Fibroblast of pulmonary artery (primary cell): ENCODE results near the gene TMPRSS3.

Experiments used
- DNase-seq: peaks from one replicate; pipeline ENCODE4 v3.0.0-alpha.2; 2010; ENCODE audit warnings: low read depth
- H3K4me3 ChIP-seq: replicated peaks from 2 replicates; pipeline ENCODE4 v1.5.1; 2011; ENCODE audit warnings: low read depth, mild to moderate bottlenecking, control low read depth, low read length, moderate library complexity
- TF ChIP-seq, protein P1 (sequence below): IDR thresholded peaks from 2 replicates; pipeline ENCODE4 v1.5.1; 2011; ENCODE audit warnings: mild to moderate bottlenecking, control low read depth, low read length, inconsistent platforms; ENCODE audit errors: missing control alignments

TMPRSS3 gene

DNA sequence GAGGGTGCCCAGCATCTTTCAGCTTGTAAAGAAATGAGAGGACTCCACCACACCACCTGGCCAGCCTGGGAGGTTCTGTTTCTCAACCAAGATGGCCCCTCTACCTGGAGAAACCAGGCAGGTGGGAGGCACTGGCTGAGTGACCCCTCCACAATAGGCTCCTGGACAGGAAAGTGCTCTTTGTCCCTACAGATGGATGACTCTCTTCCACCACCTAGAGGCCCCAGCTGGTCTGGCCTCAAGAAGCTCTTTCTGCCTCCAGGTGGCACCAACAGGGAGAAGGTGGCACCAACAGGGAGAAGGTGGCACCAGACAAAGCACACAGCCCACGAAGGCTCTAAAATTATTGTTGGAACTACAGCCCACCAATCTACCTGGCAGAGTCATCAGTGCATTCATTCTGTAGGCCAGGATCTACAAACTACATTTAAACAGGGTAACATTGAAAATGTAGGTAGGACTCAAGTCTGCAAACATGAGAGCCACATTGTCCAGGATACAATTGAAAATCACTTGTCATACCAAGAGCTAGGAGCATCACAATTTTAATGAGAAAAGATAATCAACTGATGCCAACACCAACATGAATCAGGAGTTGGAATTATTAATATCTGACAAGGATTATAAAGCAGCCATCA lies 14.4 kb downstream of the TMPRSS3 start:
- no peak overlapping the region for H3K4me3 ChIP-seq
- DNase-seq, result peak; percentile 53
- TF ChIP-seq, protein P1, sequence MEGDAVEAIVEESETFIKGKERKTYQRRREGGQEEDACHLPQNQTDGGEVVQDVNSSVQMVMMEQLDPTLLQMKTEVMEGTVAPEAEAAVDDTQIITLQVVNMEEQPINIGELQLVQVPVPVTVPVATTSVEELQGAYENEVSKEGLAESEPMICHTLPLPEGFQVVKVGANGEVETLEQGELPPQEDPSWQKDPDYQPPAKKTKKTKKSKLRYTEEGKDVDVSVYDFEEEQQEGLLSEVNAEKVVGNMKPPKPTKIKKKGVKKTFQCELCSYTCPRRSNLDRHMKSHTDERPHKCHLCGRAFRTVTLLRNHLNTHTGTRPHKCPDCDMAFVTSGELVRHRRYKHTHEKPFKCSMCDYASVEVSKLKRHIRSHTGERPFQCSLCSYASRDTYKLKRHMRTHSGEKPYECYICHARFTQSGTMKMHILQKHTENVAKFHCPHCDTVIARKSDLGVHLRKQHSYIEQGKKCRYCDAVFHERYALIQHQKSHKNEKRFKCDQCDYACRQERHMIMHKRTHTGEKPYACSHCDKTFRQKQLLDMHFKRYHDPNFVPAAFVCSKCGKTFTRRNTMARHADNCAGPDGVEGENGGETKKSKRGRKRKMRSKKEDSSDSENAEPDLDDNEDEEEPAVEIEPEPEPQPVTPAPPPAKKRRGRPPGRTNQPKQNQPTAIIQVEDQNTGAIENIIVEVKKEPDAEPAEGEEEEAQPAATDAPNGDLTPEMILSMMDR, result peak; percentile 81

DNA sequence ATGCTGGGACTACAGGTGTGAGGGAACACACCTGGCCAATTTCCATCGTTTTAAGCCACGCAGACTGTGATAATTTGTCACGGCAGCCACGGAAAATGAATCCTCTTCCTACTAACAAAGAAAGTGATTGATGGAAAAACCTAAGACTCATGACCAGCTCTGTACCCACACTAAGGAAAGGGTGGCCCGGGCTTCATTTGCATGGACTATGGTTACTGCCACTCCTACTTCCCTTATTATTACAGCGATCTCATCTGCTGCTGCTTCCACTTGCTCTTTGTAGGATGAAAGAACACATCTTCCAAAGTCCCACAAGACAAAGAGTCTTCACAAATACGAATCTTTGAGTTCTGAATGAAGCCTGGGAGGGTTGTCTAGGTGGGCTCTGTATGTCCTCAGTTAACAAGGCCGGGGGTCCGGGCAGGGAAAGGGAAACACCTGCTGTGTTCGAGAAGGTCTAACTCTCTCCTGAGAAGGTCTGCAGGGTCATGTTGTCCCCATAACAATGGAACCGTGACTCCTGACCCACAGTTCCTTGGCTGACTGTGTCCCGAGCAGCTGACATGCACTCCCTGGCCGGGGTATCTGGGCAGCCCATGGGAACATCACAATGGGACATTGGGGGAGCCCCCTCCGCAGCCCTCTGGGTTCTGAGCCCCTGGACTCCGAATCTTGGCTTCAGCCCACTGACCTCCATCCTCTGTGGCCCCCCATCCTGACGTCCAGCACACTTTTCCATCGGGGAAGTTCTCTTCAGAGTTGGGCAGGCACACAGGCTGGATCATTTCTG lies 16.2 kb downstream of the TMPRSS3 start:
- no peak overlapping the region for H3K4me3 ChIP-seq
- DNase-seq, result no peak
- TF ChIP-seq, protein P1, result no peak

DNA sequence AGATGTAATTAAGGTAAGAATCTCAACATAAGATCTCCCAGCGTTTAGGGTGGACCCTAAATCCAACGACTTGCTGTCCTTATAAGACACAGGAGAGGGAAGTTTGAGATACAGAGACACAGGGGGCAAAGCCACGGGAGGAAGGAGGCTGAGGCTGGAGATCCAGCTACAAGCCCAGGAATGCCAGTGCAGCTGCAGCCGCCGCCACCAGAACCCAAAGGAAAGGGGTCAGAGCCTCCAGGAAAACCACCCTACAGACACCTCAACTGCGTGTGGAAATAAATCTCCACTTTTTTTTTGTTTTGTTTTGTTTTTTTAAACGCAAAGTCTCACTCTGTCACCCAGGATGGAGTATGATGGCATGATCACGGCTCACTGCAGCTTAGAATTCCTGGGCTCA lies 17.4 kb downstream of the TMPRSS3 start:
- DNase-seq, result no peak
- TF ChIP-seq, protein P1, result no peak
- H3K4me3 ChIP-seq, result no peak overlapping the region

GRCh38 chr21:42377951-42378340 lies 17.9 kb downstream of the TMPRSS3 start:
- no peak overlapping the region for H3K4me3 ChIP-seq
- TF ChIP-seq, protein P1, result no peak
- no peak for DNase-seq

DNA sequence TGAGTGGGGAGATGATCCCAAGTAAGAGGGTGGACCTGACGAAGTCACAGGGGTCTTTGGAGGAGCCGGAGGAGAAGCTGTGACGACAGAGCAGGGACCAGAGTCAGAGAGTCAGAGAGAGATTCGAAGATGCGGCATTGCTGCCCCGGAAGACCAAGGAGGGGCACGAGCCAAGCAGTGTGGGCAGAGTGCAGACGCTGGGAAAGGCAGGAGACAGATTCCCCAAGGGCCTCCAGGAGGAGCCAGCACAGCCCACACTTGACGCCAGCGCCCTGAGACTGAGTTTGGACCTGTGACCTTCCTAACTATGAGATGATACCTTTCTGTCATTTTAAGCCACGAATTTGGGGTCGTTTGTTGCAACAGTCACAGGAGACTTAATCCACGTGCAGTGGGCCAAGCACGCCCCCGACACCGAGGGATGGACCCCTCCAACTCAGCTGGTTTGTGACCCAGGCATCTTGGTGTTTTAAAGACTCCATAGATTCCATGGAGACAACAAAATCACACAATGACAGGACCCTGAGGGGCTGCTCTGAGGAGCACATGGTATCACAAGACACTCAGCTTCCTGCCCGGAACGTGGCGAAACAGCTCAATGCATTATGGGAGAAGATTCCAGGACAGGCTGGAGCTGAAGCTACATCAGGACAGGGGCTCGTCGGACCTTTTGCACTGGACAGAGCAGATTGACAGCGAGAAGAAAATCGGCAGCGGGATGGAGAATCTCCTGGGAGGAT lies 18.5 kb downstream of the TMPRSS3 start:
- no peak for DNase-seq
- H3K4me3 ChIP-seq, result no peak overlapping the region
- TF ChIP-seq, protein P1, result no peak

- no peak overlapping the region for H3K4me3 ChIP-seq
- TF ChIP-seq, protein P1, result no peak
- DNase-seq, result no peak
Measured at GRCh38 chr21:42376338-42376982, 19.4 kb downstream of the TMPRSS3 start.
